Progenitor cell of endocrine pancreas (in vitro differentiated cells): Measurements from ENCODE around the gene MAPK14. TPM values are rescaled to one million over a fixed set of nuclear protein-coding genes. Genes with fewer than 3 reads are reported as not detected.

Experiments used
- DNase-seq: peaks from one replicate; pipeline ENCODE4 v3.0.0; 2021; ENCODE audit warnings: low spot score; ENCODE audit not compliant: unreplicated experiment
- H3K27ac Mint-ChIP-seq: 2 replicates; pipeline ENCODE4 v1.8.0; 2021; ENCODE audit warnings: mild to moderate bottlenecking, moderate library complexity, mixed read lengths
- H3K27me3 Mint-ChIP-seq: 2 replicates; pipeline ENCODE4 v1.8.0; 2021; ENCODE audit warnings: mixed read lengths
- H3K36me3 Mint-ChIP-seq: 2 replicates; pipeline ENCODE4 v1.8.0; 2022; ENCODE audit warnings: mixed read lengths; ENCODE audit not compliant: insufficient read depth
- H3K4me1 Mint-ChIP-seq: 2 replicates; pipeline ENCODE4 v1.8.0; 2021; ENCODE audit warnings: low read depth, mixed read lengths
- H3K4me3 Mint-ChIP-seq: 2 replicates; pipeline ENCODE4 v1.8.0; 2021; ENCODE audit warnings: low read depth, mild to moderate bottlenecking, moderate library complexity, mixed read lengths
- H3K9me3 Mint-ChIP-seq: 2 replicates; pipeline ENCODE4 v1.8.0; 2021; ENCODE audit warnings: low read depth, mixed read lengths
- total RNA-seq: library from RNA; stranded (reverse); gene quantifications from 2 replicates; pipeline ENCODE4 v1.2.1, GENCODE V29; 2021
- TF ChIP-seq, protein P1 (sequence below): fragments of 200-600 bp; sonication (generic); IDR thresholded peaks from one replicate; pipeline ENCODE4 v1.5.0; 2021; ENCODE audit warnings: antibody characterized with exemption, mild to moderate bottlenecking; ENCODE audit not compliant: unreplicated experiment

MAPK14 gene
- total RNA-seq, 1 donor from 2014 or later, result 43.7 TPM

DNA sequence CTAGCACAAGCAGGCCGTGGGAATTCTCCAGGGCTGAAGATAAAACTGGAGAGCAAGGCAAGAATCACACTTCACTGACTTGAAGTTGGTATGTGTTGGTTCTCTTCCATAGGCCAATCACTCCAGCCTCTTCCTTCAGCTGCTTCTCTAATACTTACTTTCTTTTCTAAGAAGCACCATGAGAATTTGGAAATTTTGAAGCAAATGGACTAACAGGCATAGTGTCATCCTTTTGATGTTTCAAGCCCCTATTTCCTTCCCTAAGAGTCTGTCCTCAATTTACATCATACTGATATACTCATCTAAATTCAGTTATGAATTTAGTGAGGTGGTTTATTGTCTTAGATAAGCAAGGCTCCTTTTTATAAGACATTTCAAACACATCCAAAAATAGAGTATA lies 27.2 kb upstream of the MAPK14 start:
- Mint-ChIP-seq H3K27me3 (no peaks in the 10 kb centered on the region), H3K4me3 (no peak overlapping the region), H3K4me1 (no peaks in the 10 kb centered on the region), H3K9me3 (no peaks in the 10 kb centered on the region), H3K36me3 (no peaks in the 10 kb centered on the region), H3K27ac (no peak overlapping the region)
- TF ChIP-seq, protein P1, sequence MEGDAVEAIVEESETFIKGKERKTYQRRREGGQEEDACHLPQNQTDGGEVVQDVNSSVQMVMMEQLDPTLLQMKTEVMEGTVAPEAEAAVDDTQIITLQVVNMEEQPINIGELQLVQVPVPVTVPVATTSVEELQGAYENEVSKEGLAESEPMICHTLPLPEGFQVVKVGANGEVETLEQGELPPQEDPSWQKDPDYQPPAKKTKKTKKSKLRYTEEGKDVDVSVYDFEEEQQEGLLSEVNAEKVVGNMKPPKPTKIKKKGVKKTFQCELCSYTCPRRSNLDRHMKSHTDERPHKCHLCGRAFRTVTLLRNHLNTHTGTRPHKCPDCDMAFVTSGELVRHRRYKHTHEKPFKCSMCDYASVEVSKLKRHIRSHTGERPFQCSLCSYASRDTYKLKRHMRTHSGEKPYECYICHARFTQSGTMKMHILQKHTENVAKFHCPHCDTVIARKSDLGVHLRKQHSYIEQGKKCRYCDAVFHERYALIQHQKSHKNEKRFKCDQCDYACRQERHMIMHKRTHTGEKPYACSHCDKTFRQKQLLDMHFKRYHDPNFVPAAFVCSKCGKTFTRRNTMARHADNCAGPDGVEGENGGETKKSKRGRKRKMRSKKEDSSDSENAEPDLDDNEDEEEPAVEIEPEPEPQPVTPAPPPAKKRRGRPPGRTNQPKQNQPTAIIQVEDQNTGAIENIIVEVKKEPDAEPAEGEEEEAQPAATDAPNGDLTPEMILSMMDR, result no peak
- no peak for DNase-seq

DNA sequence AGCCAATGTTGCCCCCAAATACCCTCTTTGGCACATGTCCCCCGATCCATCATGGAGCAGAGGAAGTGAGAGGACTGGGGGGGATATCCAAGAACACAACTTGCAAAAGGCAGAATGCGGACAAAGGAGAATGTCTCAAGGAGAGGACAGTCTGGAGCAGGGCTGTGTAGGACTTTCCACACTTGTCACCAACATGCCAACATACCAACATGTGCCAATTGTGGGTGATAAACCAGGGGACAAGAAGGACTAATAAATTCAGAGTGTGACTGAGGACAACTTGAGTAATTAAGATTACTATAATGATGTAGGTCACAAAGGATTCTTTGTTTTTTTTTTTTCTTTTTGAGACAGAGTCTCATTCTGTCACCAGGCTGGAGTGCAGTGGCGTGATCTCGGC lies 11.9 kb upstream of the MAPK14 start:
- Mint-ChIP-seq H3K36me3 (no peaks in the 10 kb centered on the region), H3K4me3 (no peak overlapping the region), H3K27ac (no peak overlapping the region), H3K9me3 (no peaks in the 10 kb centered on the region), H3K4me1 (peaks cover 4% of the 10 kb centered on the region), H3K27me3 (peaks cover 5% of the 10 kb centered on the region)
- TF ChIP-seq, protein P1, result no peak
- DNase-seq, result no peak

DNA sequence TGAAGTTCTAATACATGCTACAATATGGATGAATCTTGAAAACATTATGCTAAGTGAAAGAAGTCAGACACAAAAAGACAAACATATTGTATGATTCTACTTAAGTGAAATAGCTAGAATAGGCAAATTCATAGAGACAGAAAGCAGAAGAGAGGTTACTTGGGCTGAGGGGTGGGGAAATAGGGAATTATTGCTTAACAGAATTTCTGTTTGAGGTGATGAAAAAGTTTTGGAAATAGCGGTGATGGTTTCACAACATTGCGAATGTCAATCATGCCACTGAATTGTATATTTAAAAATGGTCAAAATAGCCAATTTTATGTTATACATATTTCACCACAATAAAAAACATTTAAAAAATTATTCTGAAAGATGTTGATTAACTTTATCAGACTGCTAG lies 9.3 kb upstream of the MAPK14 start:
- Mint-ChIP-seq H3K9me3 (no peaks in the 10 kb centered on the region), H3K4me1 (peaks cover 4% of the 10 kb centered on the region), H3K27ac (no peak overlapping the region), H3K36me3 (no peaks in the 10 kb centered on the region), H3K4me3 (no peak overlapping the region), H3K27me3 (peaks cover 5% of the 10 kb centered on the region)
- DNase-seq, result no peak
- TF ChIP-seq, protein P1, result no peak

DNA sequence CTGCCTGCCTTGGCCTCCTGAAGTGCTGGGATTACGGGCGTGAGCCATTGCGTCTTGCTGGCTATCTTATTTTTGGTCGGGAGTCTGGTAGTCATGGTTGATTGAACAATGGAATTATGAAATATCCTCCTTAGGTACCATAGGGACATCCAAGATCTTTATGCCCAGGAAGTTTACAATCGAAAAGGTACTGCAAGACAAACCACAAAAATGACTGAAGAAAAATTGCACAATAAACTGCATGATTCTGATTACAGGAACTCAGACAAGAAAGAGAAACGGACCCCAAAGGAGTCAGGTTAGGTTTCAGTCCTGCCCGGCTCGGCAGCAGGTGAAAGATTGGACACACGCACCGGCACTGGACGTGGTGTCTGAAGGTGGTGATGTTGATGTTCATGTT lies 8.4 kb upstream of the MAPK14 start:
- H3K36me3 Mint-ChIP-seq, result no peaks in the 10 kb centered on the region

DNA sequence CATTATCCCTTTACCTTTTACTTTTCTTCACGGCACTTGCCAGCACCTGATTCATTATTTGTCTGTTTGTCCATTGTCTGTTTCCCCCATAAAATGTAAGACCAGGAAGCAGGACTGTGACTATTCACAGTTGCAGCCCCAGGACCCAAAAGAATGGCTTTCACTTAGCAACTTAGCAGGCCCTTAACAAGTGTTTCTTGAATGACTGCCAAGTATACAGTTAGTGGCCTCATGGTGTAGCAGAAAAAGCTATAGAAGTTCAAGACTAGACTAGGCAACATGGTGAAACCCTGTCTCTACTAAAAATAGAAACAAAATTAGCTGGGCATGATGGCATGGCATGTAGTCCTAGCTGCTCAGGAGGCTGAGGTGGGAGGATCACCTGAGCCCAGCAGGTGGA lies 7.5 kb upstream of the MAPK14 start:
- DNase-seq, result no peak
- Mint-ChIP-seq H3K4me3 (no peak overlapping the region), H3K9me3 (no peaks in the 10 kb centered on the region), H3K4me1 (peaks cover 11% of the 10 kb centered on the region), H3K27me3 (peaks cover 16% of the 10 kb centered on the region), H3K36me3 (no peaks in the 10 kb centered on the region), H3K27ac (no peak overlapping the region)
- TF ChIP-seq, protein P1, result no peak

More for the DNA sequence above, 8.4 kb upstream of the MAPK14 start:
- peaks cover 11% of the 10 kb centered on the region for H3K27me3 Mint-ChIP-seq
- DNase-seq, result no peak
- peaks cover 6% of the 10 kb centered on the region for H3K4me1 Mint-ChIP-seq
- TF ChIP-seq, protein P1, result no peak
- no peak overlapping the region for H3K4me3 Mint-ChIP-seq
- no peak overlapping the region for H3K27ac Mint-ChIP-seq
- H3K9me3 Mint-ChIP-seq, result no peaks in the 10 kb centered on the region
